Prostate gland (tissue), 2 donors: ENCODE measurements around the gene TEKT1. TPM values are rescaled to one million over a fixed set of nuclear protein-coding genes. Genes with fewer than 3 reads are reported as not detected.

Experiments
- DNase-seq: peaks from one replicate; pipeline ENCODE4 v3.0.0-alpha.2; 2019; ENCODE audit warnings: low spot score
- H3K27ac ChIP-seq, 2 donors: fragments of 200-600 bp; sonication (generic); 2 replicates each; pipeline ENCODE4 v1.5.1; 2017 to 2019
- H3K27me3 ChIP-seq: fragments of 200-600 bp; sonication (generic); replicated peaks from 2 replicates; pipeline ENCODE4 v1.5.1; 2019; ENCODE audit not compliant: insufficient read depth
- H3K36me3 ChIP-seq, 2 donors: fragments of 200-600 bp; sonication (generic); 1 replicate in 1 of 2; 2 replicates in 1 of 2; pipeline versions ENCODE4 v1.5.1 to v1.8.1; 2017 to 2019
- H3K4me1 ChIP-seq: fragments of 200-600 bp; sonication (generic); replicated peaks from 2 replicates; pipeline ENCODE4 v1.5.1; 2019
- H3K4me3 ChIP-seq, 2 donors: fragments of 200-600 bp; sonication (generic); 2 replicates each; pipeline ENCODE4 v1.5.1; 2017 to 2019
- H3K9me3 ChIP-seq: fragments of 200-600 bp; sonication (generic); 2 replicates; pipeline ENCODE4 v1.5.1; 2017
- CTCF ChIP-seq, 4 experiments: fragments of 200-600 bp in 2 of 4; fragments of 450-650 bp in 2 of 4; sonication (generic) in 2 of 4; IDR thresholded peaks; 1 replicate in 3 of 4; 2 replicates in 1 of 4; pipeline ENCODE4 v1.5.1; 2016 to 2019; ENCODE audit warnings: antibody characterized with exemption in 4 of 4, mild to moderate bottlenecking in 2 of 4, moderate library complexity in 2 of 4
- POLR2A ChIP-seq: fragments of 450-650 bp; IDR thresholded peaks from one replicate; pipeline ENCODE4 v1.6.1; 2016; ENCODE audit warnings: antibody characterized with exemption, mild to moderate bottlenecking
- POLR2AphosphoS5 ChIP-seq: sonication (generic); formaldehyde crosslinking; IDR thresholded peaks from one replicate; pipeline ENCODE4 v1.6.1; 2017; ENCODE audit warnings: antibody characterized with exemption
- WGBS: methylation state at CpG from one replicate; pipeline ENCODE4 v1.1.5; 2018; 5-methylcytosine and 5-hydroxymethylcytosine counted together
- intact Hi-C: fragments of 100-400 bp; cut with DNase I; formaldehyde crosslinking; loops from one replicate; pipeline ENCODE4 v1.14.2; 2022
- total RNA-seq, 2 donors: library from RNA; depleted of rRNA; stranded (reverse); fragments of >200 nt; gene quantifications; one replicate each; pipeline ENCODE4 v1.1.0, GENCODE V29; 2016

The TEKT1 gene
- total RNA-seq, 2 donors from 2014 or later: 1.4 TPM; not detected in 1

GRCh38 chr17:6753546-6753945 is 78.0 kb downstream of the TEKT1 start:
- no peaks in the 10 kb centered on the region for H3K27me3 ChIP-seq
- H3K27ac ChIP-seq: peak overlapping the region in 1 of 2 donors; percentile 21
- no peaks in the 10 kb centered on the region for H3K4me1 ChIP-seq
- H3K9me3 ChIP-seq: no peaks in the 10 kb centered on the region
- intact Hi-C loops: no loop called here
- no peaks in the 10 kb centered on the region for H3K36me3 ChIP-seq
- TF ChIP-seq POLR2AphosphoS5: no peak
- no peak for TF ChIP-seq CTCF (IDR thresholded peaks at IDR 0.05)
- TF ChIP-seq POLR2A: no peak
- no peak for DNase-seq
- WGBS: 72% methylated on average over 6 of the region's 6 CpGs
- no peak overlapping the region for H3K4me3 ChIP-seq

GRCh38 chr17:6753006-6753445 is 78.5 kb downstream of the TEKT1 start:
- H3K27me3 ChIP-seq: no peaks in the 10 kb centered on the region
- TF ChIP-seq POLR2AphosphoS5: peak; percentile 4
- no peak for TF ChIP-seq CTCF (IDR thresholded peaks at IDR 0.05)
- H3K36me3 ChIP-seq: no peaks in the 10 kb centered on the region
- intact Hi-C loops: no loop called here
- no peak for DNase-seq
- no peaks in the 10 kb centered on the region for H3K4me1 ChIP-seq
- 14% methylated on average over 9 of the region's 9 CpGs for WGBS
- H3K4me3 ChIP-seq: no peak overlapping the region
- H3K9me3 ChIP-seq: no peaks in the 10 kb centered on the region
- peak overlapping the region; percentile 21 to 37 for H3K27ac ChIP-seq

GRCh38 chr17:6752068-6752909 is 79.2 kb downstream of the TEKT1 start:
- WGBS: 56% methylated on average over 7 of the region's 7 CpGs
- intact Hi-C loops: no loop called here

GRCh38 chr17:6749519-6749918 is 82.0 kb downstream of the TEKT1 start:
- Histone ChIP-seq H3K4me3 (no peak overlapping the region), H3K9me3 (no peaks in the 10 kb centered on the region), H3K27me3 (no peaks in the 10 kb centered on the region), H3K27ac (no peak overlapping the region), H3K36me3 (no peaks in the 10 kb centered on the region), H3K4me1 (no peaks in the 10 kb centered on the region)
- TF ChIP-seq POLR2A: no peak
- no peak for TF ChIP-seq POLR2AphosphoS5
- no peak for TF ChIP-seq CTCF (IDR thresholded peaks at IDR 0.05)
- intact Hi-C loops: no loop called here
- DNase-seq: no peak
- WGBS: 84% methylated on average over 6 of the region's 6 CpGs

More at GRCh38 chr17:6752068-6752909, 79.2 kb downstream of the TEKT1 start:
- H3K9me3 ChIP-seq: no peaks in the 10 kb centered on the region
- no peaks in the 10 kb centered on the region for H3K27me3 ChIP-seq
- H3K27ac ChIP-seq: peak overlapping the region; percentile 21 to 37
- no peak for DNase-seq
- H3K4me3 ChIP-seq: no peak overlapping the region
- no peaks in the 10 kb centered on the region for H3K36me3 ChIP-seq
- TF ChIP-seq CTCF (IDR thresholded peaks at IDR 0.05) (no peak), POLR2AphosphoS5 (no peak), POLR2A (no peak)
- no peaks in the 10 kb centered on the region for H3K4me1 ChIP-seq

GRCh38 chr17:6748617-6749016 is 82.9 kb downstream of the TEKT1 start:
- intact Hi-C loops: no loop called here
- no peaks in the 10 kb centered on the region for H3K9me3 ChIP-seq
- no peaks in the 10 kb centered on the region for H3K27me3 ChIP-seq
- H3K4me1 ChIP-seq: no peaks in the 10 kb centered on the region
- no peak for DNase-seq
- H3K4me3 ChIP-seq: no peak overlapping the region
- H3K36me3 ChIP-seq: no peaks in the 10 kb centered on the region
- no peak overlapping the region for H3K27ac ChIP-seq
- TF ChIP-seq CTCF (IDR thresholded peaks at IDR 0.05) (no peak), POLR2AphosphoS5 (no peak), POLR2A (no peak)
